ENCODE data around the gene FAM43B. TPM values are rescaled to one million over a fixed set of nuclear protein-coding genes. Genes with fewer than 3 reads are reported as not detected.

The FAM43B gene
- total RNA-seq, 2 donors from 2014 or later: 0.09 to 0.39 TPM

DNA sequence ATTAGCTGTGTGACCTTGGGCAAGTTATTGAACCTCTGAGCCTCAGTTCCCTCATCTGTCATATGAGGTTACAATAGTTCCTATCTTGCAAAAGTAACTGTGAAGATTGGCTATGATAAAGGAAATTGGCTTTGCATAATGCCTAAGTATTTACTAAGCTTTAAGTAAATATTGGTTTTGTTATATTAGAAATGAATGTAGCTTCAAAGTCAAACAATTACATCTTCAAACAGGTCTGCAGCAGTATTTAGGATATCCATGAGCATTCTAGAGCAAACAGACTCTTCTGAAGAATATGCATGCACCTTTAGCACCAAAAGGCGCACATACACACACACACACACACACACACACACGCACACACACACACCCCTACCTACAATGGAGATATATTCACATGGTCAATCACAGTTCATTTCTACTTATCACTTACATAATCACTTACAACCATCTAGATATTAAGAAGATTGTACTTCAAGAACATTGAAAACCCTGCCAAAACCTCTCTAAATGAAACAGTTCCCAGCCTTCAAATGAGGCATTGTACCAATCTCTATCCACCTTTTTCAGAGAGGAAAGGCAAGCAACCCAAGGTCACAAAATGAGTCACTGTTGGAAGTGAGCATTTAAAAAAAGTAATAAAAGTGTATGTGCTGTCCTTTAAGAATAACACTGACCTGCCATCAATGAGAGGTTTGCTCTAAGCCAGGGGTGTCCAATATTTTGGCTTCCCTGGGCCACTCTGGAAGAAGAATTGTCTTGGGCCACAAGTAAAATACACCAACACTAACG, 13.4 kb upstream of the FAM43B start:
- DNase-seq: no peak
- ATAC-seq: no peak
- intact Hi-C loops (cut with DNase I, micrococcal nuclease): no loop called here

- ATAC-seq (no peak), DNase-seq (no peak)
- intact Hi-C loops (cut with DNase I, micrococcal nuclease): no loop called here
Observed at GRCh38 chr1:20540281-20540680, 12.1 kb upstream of the FAM43B start.

- ATAC-seq (no peak), DNase-seq (no peak)
- intact Hi-C loops (cut with DNase I, micrococcal nuclease): no loop called here
Observed at GRCh38 chr1:20546637-20547036, 5.7 kb upstream of the FAM43B start.

- DNase-seq (no peak), ATAC-seq (no peak)
- intact Hi-C loops (cut with DNase I, micrococcal nuclease): no loop called here
Observed at GRCh38 chr1:20551161-20551560, 1.2 kb upstream of the FAM43B start.

DNA sequence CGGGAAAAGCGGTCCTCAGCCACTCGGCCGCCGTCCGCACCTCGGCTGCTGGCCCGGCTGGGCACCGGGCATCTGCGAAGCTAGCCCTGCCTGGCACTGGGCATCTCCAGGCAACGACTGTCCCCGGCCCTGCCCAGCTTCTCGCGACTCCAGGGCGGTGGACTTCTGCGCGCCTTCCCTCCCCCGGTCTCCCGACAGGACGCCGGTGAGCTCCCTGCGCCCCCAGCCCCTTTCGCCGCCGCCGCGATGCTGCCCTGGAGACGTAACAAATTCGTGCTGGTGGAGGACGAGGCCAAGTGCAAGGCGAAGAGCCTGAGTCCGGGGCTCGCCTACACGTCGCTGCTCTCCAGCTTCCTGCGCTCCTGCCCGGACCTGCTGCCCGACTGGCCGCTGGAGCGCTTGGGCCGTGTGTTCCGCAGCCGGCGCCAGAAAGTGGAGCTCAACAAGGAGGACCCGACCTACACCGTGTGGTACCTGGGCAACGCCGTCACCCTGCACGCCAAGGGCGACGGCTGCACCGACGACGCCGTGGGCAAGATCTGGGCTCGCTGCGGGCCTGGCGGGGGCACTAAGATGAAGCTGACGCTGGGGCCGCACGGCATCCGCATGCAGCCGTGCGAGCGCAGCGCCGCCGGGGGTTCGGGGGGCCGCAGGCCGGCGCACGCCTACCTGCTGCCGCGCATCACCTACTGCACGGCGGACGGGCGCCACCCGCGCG, 514 bp downstream of the FAM43B start:
- ATAC-seq: no peak
- DNase-seq: no peak
- intact Hi-C loops (cut with DNase I, micrococcal nuclease): no loop called here

GRCh38 chr1:20555025-20555757, 2.8 kb downstream of the FAM43B start:
- no peak for DNase-seq
- intact Hi-C loops (cut with DNase I, micrococcal nuclease): no loop called here
- ATAC-seq: no peak

DNA sequence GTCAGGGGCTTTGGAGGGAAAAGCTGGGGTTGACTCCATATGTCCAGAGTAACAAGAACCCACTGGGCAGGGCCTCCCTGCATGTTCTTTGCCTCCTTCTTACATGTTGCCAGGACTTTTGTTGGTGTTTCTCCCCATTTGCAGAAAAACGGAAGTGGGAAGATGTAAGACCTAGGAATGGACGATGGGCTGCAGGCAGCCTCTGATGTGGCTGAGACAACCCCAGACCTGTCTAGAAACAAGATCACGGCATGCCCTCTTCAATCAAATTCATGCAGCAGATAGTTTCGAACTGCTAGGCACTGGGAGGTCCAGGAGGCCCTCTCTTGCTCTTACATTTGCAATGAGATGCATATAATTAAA, 3.4 kb downstream of the FAM43B start:
- intact Hi-C loops (cut with DNase I, micrococcal nuclease): no loop called here
- ATAC-seq (no peak), DNase-seq (no peak)

GRCh38 chr1:20558191-20558590, 5.8 kb downstream of the FAM43B start:
- intact Hi-C loops (cut with DNase I, micrococcal nuclease): no loop called here
- ATAC-seq: no peak

GRCh38 chr1:20560966-20561365, 8.6 kb downstream of the FAM43B start:
- intact Hi-C loops (cut with DNase I, micrococcal nuclease): no loop called here
- DNase-seq (no peak), ATAC-seq (no peak)

More at GRCh38 chr1:20558191-20558590, 5.8 kb downstream of the FAM43B start:
- DNase-seq: no peak

GRCh38 chr1:20565234-20565633, 12.9 kb downstream of the FAM43B start:
- intact Hi-C loops (cut with DNase I, micrococcal nuclease): no loop called here
- DNase-seq (no peak), ATAC-seq (no peak)

DNA sequence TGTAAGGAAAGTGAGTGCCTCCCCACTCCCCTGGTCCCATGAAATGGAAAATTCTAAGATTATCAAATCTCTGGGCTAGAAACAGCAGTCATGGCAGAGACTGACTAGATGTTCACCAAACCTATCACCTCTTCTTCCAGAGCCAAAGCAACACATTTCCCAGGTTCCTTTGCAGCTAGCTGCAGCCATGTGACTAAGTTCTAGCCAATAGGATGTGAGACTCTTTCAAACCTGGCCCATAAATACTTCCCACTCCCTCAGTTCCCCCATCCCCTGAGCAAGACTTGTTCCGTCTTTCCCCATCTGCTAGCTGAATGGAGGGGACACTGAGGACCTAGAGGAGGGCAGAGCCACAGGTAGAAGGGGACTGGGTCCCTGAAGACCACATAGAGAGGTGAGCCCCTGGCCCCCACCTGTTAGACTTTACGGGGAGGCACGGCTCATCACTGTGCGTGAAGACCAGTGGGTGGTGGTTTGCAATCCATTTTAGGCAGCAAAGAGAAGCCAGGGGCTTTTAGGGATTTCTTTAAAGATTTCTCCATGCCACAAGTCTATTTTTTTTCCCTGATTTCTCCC, 17.2 kb downstream of the FAM43B start:
- ATAC-seq (no peak), DNase-seq (no peak)
- intact Hi-C loops (cut with DNase I, micrococcal nuclease): no loop called here

DNA sequence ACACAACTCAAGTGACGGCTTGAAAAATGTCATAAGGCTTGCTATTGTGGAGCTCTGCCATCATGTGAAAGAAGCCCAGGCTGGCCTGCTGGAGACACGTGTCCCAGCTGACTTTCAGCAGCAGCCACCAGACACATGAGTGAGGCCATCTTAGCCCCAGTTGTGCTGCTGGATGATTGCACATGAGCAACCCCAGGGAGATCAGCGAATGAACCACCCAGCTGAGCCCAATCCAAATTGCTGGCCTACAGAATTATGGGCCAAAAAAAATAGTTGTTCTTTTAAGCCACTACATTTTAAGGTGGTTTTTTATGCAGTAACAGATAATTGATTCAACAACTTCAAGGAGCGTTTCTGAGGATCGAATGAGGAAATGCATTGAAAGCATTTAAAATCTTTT, 19.1 kb downstream of the FAM43B start:
- no peak for ATAC-seq
- intact Hi-C loops (cut with DNase I, micrococcal nuclease): no loop called here
- DNase-seq: no peak

DNA sequence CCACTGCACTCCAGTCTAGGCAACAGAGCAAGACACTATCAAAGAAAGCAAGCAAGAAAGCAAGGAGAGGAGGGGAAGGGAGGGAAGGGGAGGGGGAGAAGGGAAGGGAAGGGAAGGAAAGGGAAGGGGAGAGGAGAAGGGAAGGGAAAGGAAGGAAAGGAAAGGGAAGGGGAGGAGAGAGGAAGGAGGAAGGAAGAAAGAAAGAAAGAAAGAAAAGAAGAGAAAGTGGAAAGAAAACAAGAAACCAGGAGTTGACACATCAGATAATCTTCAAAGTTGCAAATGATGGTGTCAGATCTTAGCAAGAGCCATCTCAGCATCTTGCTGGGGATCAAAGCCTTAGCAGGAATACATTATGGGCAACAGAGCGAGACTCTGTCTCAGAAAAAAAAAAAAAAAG, 21.6 kb downstream of the FAM43B start:
- intact Hi-C loops (cut with DNase I, micrococcal nuclease): no loop called here
- ATAC-seq (no peak), DNase-seq (no peak)

DNA sequence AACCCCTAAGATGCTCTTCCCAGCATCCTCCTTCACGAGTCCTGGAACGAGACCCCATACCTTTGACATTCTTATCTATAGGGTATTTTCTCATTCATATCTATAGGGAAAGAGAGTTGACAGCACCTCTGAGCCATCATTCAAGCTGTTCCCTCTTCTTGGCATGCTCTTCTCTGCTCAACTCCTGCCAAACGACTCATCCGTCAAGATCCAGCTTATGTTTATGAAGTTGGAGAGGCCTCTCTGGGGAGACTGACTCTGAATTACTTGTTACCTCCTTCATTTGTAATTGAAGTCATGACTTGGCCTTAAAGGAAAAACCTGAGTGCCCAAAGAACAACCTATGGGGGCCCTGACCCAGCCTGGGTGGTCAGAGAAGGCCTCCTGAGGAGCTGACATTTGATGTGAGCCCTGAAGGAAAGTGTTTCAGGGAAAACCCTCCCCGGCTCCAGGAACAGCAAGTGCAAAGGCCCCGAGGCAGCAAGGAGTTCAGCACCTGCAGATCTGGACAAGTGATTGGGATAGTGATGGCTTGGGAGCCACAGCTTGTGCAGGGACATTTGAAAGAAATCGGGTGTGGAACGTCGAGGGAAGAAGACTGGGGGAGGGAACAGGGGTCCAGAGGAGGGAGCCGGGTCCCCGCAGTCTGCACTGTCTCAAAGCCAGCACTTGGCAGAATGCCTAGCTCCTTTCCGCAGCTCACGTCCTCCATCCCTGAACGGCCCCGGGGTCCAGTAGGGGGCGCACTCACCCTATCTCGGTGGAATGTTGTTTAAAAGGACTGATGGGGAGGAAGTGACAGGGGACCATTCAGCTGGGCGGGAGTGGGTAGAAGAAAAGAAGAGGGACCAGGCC, 22.5 kb downstream of the FAM43B start:
- intact Hi-C loops (cut with DNase I, micrococcal nuclease): no loop called here
- ATAC-seq: peak; percentile 99
- DNase-seq: peak; percentile 82 to 94

GRCh38 chr1:20575541-20576336, 23.4 kb downstream of the FAM43B start:
- ATAC-seq (peak; percentile 17), DNase-seq (no peak)
- intact Hi-C loops (cut with DNase I, micrococcal nuclease): no loop called here

DNA sequence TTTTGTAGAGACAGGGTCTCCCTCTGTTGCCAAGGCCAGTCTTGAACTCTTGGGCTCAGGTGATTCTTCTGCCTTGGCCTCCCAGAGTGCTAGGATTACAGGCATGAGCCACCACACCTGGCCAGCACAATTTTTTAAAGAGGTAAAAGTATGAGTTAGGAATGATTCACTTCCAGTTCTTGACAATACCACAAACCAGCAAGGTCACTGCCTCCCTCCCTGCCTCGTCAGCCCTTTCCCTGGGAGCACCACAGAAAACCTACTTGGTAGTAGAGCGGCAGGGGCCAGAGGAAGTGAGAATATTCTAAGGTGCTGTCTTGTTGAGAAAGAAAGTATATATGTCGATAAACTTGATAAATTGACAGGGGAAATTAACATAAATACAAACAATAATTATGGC, 25.7 kb downstream of the FAM43B start:
- ATAC-seq (no peak), DNase-seq (no peak)
- intact Hi-C loops (cut with DNase I, micrococcal nuclease): no loop called here

DNA sequence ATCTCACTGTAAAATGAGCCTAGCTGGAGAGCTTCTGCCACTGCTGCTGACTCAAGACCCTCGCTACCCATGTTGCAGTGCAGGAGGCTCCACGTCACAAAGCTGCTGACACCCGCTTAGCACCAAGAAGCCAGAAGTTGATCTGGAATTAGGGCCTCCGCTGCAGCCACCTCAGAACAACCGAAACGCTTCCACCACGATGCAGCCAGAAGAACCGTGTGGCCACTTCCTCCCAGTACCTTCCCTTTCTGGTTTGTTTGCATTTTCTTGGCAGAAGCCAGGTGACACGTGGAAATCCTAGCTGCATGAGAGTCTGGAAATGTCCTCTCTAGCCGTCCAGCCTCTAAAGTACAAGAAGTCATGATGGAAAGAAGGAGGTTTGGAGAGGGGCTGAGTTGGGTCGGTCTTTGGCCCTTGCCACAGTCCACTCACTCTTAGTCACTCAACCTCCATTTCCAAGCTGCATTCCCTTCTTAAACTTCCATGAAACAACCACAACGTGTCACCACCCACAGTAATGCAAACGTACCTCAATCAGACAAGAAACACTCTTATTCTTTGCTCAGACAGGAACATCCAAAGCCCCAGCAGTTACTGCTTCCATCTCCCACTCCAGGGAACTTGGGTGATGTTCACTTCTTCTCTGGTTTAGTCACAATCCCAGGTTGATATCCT, 26.5 kb downstream of the FAM43B start:
- intact Hi-C loops (cut with DNase I, micrococcal nuclease): no loop called here
- ATAC-seq (no peak), DNase-seq (no peak)
